Measurements from ENCODE around the gene NIPSNAP2.
"Not testable (repeated sequence)": the region's sequence is repeated elsewhere in the genome, so short reads cannot be mapped to it uniquely, and the experiment has no call there.

Gene NIPSNAP2

DNA sequence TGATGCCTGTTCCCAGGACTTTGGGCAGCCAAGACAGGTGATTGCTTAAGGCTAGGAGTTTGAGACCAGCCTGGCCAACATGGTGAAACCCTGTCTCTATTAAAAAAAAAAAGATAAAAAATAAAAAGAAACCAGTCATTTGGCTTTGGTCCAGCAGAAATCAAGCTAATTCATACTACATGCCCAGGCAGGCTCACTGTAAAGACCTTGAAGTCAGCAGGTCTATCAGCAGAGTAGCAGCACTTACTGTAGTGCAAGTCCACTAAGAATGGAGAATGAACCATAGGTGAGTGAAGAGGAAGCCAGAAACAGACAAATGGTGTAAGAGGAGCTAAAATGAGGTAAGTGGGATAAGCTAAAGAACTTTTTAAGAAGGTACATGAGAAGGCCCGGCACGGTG, 62.2 kb downstream of the NIPSNAP2 start:
- Histone ChIP-seq H3K4me3 (ENCODE audit: low read depth, low read length) (no peak overlapping the region), H4K91ac (ENCODE audit: low read depth, low read length) (no peak overlapping the region), H3K27ac (ENCODE audit: low read depth, low read length) (no peak overlapping the region), H3K4ac (ENCODE audit: low read depth, low read length) (no peak overlapping the region), H3K4me1 (ENCODE audit: control insufficient read depth in 1 of 2, insufficient read depth in 2 of 2, low read length in 2 of 2) (no peaks in the 10 kb centered on the region), H2BK5ac (ENCODE audit: low read depth, low read length, poor library complexity) (no peak overlapping the region), H3K4me2 (ENCODE audit: low read length) (no peak overlapping the region), H3K14ac (ENCODE audit: low read length) (no peak overlapping the region), H3K79me2 (ENCODE audit: control insufficient read depth, insufficient read depth, low read length, poor library complexity) (no peaks in the 10 kb centered on the region), H3K9ac (ENCODE audit: low read length) (no peak overlapping the region), H4K8ac (ENCODE audit: low read depth, low read length) (no peak overlapping the region), H3K27me3 (ENCODE audit: insufficient read depth, low read length) (no peaks in the 10 kb centered on the region), H3K18ac (ENCODE audit: low read length) (no peak overlapping the region), H2AK5ac (ENCODE audit: low read length) (no peak overlapping the region), H3K79me1 (ENCODE audit: low read length) (no peaks in the 10 kb centered on the region), H3K36me3 (ENCODE audit: control insufficient read depth in 1 of 2, insufficient read depth in 2 of 2, low read length in 2 of 2) (peaks cover 9 to 10% of the 10 kb centered on the region in 2 experiments), H3K23ac (ENCODE audit: low read length) (no peak overlapping the region), H2BK120ac (ENCODE audit: insufficient read depth, low read length, poor library complexity) (no peak overlapping the region), H2BK12ac (ENCODE audit: low read length) (no peak overlapping the region), H4K12ac (ENCODE audit: low read depth, low read length) (no peak overlapping the region), H2AFZ (ENCODE audit: insufficient read depth, low read length, poor library complexity) (no peak overlapping the region), H3K9me3 (ENCODE audit: insufficient read depth, low read depth, low read length) (no peaks in the 10 kb centered on the region)
- no peak for DNase-seq
- no CpG with 5 or more reads among the region's 2 CpGs for WGBS (ENCODE audit: extremely low coverage, insufficient coverage, insufficient read length)

DNA sequence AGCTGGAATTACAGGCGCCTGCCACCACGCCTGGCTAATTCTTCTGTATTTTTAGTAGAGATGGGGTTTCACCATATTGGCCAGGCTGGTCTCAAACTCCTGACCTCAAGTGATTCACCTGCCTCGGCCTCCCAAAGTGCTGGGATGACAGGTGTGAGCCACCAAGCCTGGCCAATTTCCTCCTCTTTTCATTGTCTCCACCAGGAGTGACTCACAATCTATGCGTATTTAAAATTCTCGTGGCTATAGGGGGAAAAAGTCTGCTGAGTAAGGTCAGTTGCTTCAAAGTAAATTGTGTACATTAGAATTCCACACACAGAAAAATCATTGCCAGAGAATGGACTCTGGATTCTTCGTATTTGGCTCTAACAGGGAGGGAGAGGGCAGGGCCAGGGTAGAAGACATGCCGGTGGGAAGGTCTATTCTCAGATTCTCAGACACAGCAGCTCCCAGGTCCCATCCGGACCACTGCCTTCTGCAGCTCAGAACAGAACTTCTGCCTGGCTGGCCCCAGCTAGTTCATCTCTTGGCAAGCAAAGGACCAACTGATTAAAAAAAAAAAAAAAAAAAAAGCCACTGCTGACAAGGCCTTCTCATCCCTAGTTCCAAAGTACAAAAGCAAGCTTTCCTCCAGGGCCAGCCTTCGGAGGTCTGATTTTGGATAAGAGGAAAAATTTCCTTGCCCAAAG, 64.7 kb downstream of the NIPSNAP2 start:
- Histone ChIP-seq H3K4me1 (ENCODE audit: control insufficient read depth in 1 of 2, insufficient read depth in 2 of 2, low read length in 2 of 2) (no peaks in the 10 kb centered on the region), H2AFZ (ENCODE audit: insufficient read depth, low read length, poor library complexity) (no peak overlapping the region), H2BK5ac (ENCODE audit: low read depth, low read length, poor library complexity) (no peak overlapping the region), H3K27ac (ENCODE audit: low read depth, low read length) (no peak overlapping the region), H3K14ac (ENCODE audit: low read length) (no peak overlapping the region), H3K36me3 (ENCODE audit: control insufficient read depth in 1 of 2, insufficient read depth in 2 of 2, low read length in 2 of 2) (peaks cover 9 to 10% of the 10 kb centered on the region in 2 experiments), H4K91ac (ENCODE audit: low read depth, low read length) (no peak overlapping the region), H3K79me1 (ENCODE audit: low read length) (no peaks in the 10 kb centered on the region), H2AK5ac (ENCODE audit: low read length) (no peak overlapping the region), H2BK120ac (ENCODE audit: insufficient read depth, low read length, poor library complexity) (no peak overlapping the region), H3K4ac (ENCODE audit: low read depth, low read length) (no peak overlapping the region), H3K4me3 (ENCODE audit: low read depth, low read length) (no peak overlapping the region), H2BK12ac (ENCODE audit: low read length) (no peak overlapping the region), H3K79me2 (ENCODE audit: control insufficient read depth, insufficient read depth, low read length, poor library complexity) (no peaks in the 10 kb centered on the region), H3K9me3 (ENCODE audit: insufficient read depth, low read depth, low read length) (no peaks in the 10 kb centered on the region), H3K23ac (ENCODE audit: low read length) (no peak overlapping the region), H3K27me3 (ENCODE audit: insufficient read depth, low read length) (no peaks in the 10 kb centered on the region), H3K4me2 (ENCODE audit: low read length) (no peak overlapping the region), H3K18ac (ENCODE audit: low read length) (no peak overlapping the region), H4K12ac (ENCODE audit: low read depth, low read length) (no peak overlapping the region), H3K9ac (ENCODE audit: low read length) (no peak overlapping the region), H4K8ac (ENCODE audit: low read depth, low read length) (no peak overlapping the region)
- DNase-seq = peak in 1 of 2 donors; percentile 20
- no CpG with 5 or more reads among the region's 9 CpGs for WGBS (ENCODE audit: extremely low coverage, insufficient coverage, insufficient read length)

GRCh38 chr7:56030340-56030739, 66.0 kb downstream of the NIPSNAP2 start:
- Histone ChIP-seq H3K14ac (ENCODE audit: low read length) (no peak overlapping the region), H3K27me3 (ENCODE audit: insufficient read depth, low read length) (no peaks in the 10 kb centered on the region), H3K79me1 (ENCODE audit: low read length) (no peaks in the 10 kb centered on the region), H3K4me3 (ENCODE audit: low read depth, low read length) (no peak overlapping the region), H3K79me2 (ENCODE audit: control insufficient read depth, insufficient read depth, low read length, poor library complexity) (no peaks in the 10 kb centered on the region), H3K9me3 (ENCODE audit: insufficient read depth, low read depth, low read length) (no peaks in the 10 kb centered on the region), H3K27ac (ENCODE audit: low read depth, low read length) (no peak overlapping the region), H2AK5ac (ENCODE audit: low read length) (no peak overlapping the region), H4K12ac (ENCODE audit: low read depth, low read length) (no peak overlapping the region), H2BK5ac (ENCODE audit: low read depth, low read length, poor library complexity) (no peak overlapping the region), H3K9ac (ENCODE audit: low read length) (no peak overlapping the region), H3K23ac (ENCODE audit: low read length) (no peak overlapping the region), H2BK12ac (ENCODE audit: low read length) (no peak overlapping the region), H3K4me1 (ENCODE audit: control insufficient read depth in 1 of 2, insufficient read depth in 2 of 2, low read length in 2 of 2) (no peaks in the 10 kb centered on the region), H3K4me2 (ENCODE audit: low read length) (no peak overlapping the region), H2AFZ (ENCODE audit: insufficient read depth, low read length, poor library complexity) (no peak overlapping the region), H3K4ac (ENCODE audit: low read depth, low read length) (no peak overlapping the region), H2BK120ac (ENCODE audit: insufficient read depth, low read length, poor library complexity) (no peak overlapping the region), H3K36me3 (ENCODE audit: control insufficient read depth in 1 of 2, insufficient read depth in 2 of 2, low read length in 2 of 2) (peaks cover 8 to 10% of the 10 kb centered on the region in 2 experiments), H3K18ac (ENCODE audit: low read length) (no peak overlapping the region), H4K8ac (ENCODE audit: low read depth, low read length) (no peak overlapping the region), H4K91ac (ENCODE audit: low read depth, low read length) (no peak overlapping the region)
- WGBS (ENCODE audit: extremely low coverage, insufficient coverage, insufficient read length) = no CpG with 5 or more reads among the region's 8 CpGs
- no peak for DNase-seq

GRCh38 chr7:56031556-56031955, 67.2 kb downstream of the NIPSNAP2 start:
- H4K91ac ChIP-seq (ENCODE audit: low read depth, low read length); H3K79me2 ChIP-seq (ENCODE audit: control insufficient read depth, insufficient read depth, low read length, poor library complexity); H2AK5ac ChIP-seq (ENCODE audit: low read length); H3K9me3 ChIP-seq (ENCODE audit: insufficient read depth, low read depth, low read length); H3K27me3 ChIP-seq (ENCODE audit: insufficient read depth, low read length); H2AFZ ChIP-seq (ENCODE audit: insufficient read depth, low read length, poor library complexity); H2BK120ac ChIP-seq (ENCODE audit: insufficient read depth, low read length, poor library complexity); H3K27ac ChIP-seq (ENCODE audit: low read depth, low read length); H3K9ac ChIP-seq (ENCODE audit: low read length); H3K36me3 ChIP-seq (ENCODE audit: control insufficient read depth in 1 of 2, insufficient read depth in 2 of 2, low read length in 2 of 2); H3K4me2 ChIP-seq (ENCODE audit: low read length); H3K23ac ChIP-seq (ENCODE audit: low read length); H2BK5ac ChIP-seq (ENCODE audit: low read depth, low read length, poor library complexity); H4K12ac ChIP-seq (ENCODE audit: low read depth, low read length); H3K4me3 ChIP-seq (ENCODE audit: low read depth, low read length); H3K18ac ChIP-seq (ENCODE audit: low read length); H4K8ac ChIP-seq (ENCODE audit: low read depth, low read length); H3K4me1 ChIP-seq (ENCODE audit: control insufficient read depth in 1 of 2, insufficient read depth in 2 of 2, low read length in 2 of 2); DNase-seq; H3K14ac ChIP-seq (ENCODE audit: low read length); H3K4ac ChIP-seq (ENCODE audit: low read depth, low read length); H3K79me1 ChIP-seq (ENCODE audit: low read length); H2BK12ac ChIP-seq (ENCODE audit: low read length): not testable (repeated sequence)
- no CpG with 5 or more reads among the region's 8 CpGs for WGBS (ENCODE audit: extremely low coverage, insufficient coverage, insufficient read length)
